NCI-H345 (cell line): ENCODE results near the gene KRT84.
A peak's percentile ranks its signal among the peaks of the same experiment; 100 is the strongest.
"Not testable (repeated sequence)": the region's sequence is repeated elsewhere in the genome, so short reads cannot be mapped to it uniquely, and the experiment has no call there.

Experiments
- DNase-seq: peaks from one replicate; lab custom pipeline; 2025; lab: John Stamatoyannopoulos, UW

Gene KRT84

DNA sequence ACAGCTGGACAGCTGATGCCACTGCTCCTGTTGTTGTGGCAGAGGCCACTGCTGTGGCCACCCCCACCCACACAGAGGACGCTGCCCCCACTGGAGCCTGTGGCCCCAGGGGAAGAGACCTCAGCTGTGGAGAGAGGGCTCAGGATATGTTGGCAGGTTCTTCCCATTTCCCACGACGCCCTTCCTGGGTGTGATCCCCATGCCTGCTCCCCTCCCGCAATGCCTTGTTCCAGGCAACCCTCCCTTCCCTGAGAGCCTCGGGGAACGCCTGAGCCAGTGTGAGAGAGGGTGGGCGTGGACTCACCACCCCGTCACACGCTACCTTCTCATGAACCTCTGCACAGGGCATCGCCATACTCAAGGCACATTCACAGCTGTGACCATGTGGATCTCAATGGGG lies 26.4 kb upstream of the KRT84 start:
- no peak for DNase-seq

DNA sequence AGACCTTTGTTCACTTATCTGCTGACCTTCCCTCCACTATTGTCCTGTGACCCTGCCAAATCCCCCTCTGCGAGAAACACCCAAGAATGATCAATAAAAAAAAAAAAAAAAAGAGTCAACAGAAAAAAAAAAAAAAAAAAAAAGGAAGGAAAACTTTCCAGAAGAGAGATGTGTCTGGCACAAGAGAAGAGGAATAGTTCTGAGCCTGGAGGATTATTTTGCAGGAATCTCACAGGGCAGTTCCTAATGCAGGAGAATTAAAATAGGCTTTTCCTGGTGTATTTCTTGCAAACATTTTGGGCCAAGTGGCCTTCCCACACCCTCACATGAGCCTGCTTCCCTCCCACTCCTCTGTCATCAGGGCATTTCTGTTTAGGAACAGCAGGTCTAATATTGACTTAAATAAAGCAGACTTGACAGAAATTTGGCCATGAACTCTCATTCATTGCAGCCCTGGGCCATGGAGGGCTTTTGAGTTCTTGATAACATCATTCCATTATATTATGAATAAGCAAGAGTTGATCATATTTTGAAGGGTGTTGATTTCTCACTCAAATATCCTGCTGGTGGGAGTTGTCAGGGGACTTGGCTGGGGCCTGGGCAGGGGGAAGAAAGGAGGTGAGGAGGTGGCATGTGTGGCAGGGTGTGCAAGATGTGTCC lies 25.3 kb upstream of the KRT84 start:
- not testable (repeated sequence) for DNase-seq

DNA sequence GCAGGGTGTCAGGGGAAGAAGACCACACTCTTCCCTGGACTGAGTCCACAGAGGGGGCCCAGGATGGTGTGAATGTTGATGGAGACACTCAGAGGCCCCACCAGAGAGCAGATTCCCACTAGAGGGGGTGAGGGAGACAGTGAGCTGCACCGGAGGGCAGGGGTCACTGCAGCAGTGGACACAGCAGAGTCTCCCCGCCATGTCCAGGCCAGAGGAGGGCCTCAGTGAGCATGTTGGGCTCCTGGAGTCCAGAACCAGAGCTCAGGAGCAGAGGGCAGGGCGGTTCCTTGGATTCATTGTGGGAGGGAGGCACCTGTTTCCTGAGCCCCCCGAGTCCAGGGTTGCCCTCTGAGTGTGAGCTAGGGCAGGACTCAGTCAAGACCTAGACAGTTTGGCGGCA lies 22.5 kb upstream of the KRT84 start:
- no peak for DNase-seq

DNA sequence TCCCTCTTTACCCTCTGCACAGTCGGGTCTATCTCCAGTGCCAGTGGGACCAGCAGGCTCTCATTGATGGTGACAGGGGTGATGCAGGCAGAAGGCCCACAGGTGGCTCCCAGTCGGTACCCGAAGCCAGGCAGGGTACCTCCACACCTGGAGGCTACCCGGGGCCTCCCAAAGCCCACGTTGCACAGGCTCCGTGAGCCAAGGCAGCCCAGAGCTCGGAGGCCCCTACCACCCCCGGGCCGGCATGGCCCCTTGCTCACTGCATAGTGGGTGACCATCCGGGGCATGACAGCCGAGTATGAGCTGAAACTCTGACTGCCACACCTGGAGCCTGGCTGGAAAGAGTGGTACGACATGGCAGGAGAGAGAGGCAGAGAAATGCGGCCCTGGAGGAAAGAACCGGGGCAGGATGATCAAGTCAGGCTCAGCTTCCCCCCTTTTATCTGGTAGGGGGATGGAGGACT lies 20.5 kb upstream of the KRT84 start, which contains the start of gene KRT82:
Gene KRT82, minus strand, starts transcription at position 414 of the 464 bp plus-strand sequence. Its CDS starts 58 bp downstream, at position 356.
- DNase-seq: no peak

DNA sequence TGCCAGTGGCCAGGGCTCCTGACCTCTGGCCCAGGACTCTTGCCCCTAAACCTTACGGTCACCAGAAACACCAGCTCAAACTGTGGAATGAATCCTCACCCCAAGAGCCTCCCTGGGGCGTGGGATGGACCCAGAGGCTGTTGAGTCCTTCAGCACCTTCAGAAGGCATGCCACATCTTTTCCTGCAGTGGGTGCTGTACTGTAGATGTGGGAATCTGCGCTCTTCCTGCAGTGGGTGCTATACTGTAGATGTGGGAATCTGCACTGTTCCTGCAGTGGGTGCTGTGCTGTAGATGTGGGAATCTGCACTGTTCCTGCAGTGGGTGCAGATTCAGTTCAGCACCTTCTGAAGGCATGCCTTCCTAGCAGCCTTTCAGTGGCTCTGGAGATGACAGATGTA lies 19.5 kb upstream of the KRT84 start:
- DNase-seq: no peak

DNA sequence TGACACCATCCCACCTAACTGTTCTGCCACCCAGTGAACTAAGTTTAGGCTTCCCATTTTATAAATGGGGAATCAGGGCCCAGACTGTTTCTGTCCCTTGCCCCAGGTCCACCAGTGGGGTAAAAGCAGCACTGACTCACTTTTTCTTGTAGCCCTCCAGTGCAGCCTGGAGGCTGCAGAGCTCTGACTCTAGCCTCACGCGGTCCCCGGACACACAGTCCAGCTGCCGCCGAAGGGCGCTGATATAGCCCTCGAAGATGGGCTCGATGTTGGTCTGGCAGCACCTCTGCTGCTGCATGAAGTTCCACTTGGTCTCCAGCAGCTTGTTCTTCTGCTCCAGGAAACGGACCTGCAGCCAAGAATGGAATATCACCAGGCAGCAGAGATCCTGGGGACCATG lies 18.1 kb upstream of the KRT84 start:
- DNase-seq: no peak

DNA sequence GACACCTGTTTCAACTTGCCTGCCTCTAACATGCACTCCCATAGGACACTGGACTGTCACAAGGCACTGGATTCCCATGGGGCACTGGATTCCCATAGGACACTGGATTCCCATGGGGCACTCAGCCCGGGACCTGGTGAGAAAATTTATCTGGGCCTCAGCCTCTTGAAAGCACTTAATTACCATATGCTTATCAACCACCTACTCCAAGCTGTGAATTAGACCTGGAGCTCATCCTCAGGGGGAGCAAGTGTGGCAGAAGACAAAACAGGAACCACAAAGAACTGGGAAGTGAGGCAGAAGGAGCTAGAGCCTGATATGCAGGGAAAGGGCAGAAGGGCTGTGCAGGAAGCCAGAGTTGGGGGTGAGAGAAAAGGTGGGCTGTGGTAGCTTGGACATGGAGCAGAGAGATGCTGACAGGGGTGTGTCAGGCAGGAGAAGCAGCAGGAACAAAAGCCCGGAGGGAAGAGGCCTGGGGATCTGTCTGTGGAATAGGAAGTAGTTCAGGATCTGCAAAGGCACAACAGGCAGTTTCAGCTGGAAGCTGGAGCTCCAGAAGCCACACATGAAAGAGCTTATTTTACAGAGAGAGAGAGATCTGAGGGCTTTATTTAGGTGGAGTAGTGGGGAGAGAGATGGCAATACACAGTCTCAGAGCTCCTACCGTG lies 17.6 kb upstream of the KRT84 start:
- DNase-seq: no peak

DNA sequence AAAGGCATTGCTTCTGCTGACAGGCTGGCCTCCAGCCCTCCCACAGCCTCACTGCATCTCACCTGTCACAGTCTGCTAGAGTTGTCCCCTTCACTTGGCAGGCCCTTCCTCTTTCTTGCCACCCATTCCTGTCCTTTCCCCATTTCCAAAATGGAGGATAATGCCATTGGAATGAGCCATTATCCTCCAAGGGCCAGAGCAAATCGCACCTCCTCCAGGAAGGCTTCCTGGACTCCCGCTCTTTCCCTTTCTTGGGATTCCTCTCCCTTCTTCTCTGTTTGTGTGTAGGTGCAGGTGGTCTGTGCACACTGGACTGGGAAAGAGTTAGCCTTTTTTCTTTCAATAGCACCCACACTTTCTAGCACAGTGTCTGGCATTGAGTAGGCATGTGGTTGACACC lies 16.9 kb upstream of the KRT84 start:
- no peak for DNase-seq

DNA sequence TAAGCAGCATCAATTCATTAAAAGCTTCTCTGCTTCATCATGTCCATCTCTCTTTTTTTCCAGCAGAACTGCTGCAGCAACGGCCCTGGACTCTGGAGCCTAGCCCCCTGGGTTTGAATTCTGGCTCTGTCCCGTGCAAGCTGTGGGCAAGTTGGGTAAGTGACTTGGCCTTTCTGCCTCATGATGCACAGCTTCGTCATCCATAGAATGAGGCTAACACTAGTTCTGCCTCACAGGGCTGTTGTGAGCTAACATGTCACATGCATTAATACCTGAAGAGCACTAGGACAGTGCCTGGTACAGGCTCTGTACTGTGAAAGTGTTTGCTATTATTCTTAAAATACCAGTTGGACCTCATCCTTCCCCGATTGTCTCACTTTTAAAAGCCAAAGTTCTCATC lies 16.5 kb upstream of the KRT84 start:
- no peak for DNase-seq

DNA sequence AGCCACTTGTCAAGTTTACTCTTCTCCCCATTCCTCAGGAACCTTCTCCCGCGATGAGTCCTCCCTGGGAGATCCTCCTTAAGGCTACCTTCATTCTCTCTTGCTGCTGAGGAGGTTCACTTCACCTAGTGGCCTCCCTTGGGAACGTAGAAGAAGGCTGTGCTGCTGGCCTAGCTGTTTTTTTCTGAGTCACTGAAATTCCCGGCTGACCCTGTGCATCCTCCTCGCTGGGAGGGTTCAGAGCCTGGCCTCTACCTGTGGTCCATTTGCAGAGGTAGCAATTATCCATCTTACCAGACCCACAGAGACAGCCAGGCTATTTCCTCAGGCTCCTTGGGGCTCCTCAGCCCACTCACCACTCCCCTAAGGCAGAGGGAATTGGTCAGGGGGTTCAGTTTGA lies 16.1 kb upstream of the KRT84 start:
- no peak for DNase-seq

DNA sequence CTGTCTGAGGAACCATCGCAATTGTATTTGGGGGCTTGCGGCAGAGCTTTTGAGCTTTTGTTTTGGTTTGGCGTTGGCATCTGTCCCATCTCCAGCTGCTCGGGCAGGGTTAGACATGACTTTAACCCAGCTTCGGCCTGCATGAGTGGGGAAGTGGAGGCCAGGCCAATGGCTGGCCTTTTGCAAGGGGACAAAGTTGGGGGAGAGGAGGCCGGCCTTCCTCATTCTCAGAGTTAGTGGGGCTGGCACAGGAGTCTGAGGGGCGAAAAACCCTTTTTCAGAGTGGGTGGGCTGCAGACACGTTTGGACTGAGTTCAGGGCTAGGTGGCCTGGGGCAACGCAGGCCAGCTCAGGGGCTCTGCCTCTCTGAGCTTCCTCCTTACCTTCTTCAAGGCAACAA lies 15.5 kb upstream of the KRT84 start:
- DNase-seq: no peak

DNA sequence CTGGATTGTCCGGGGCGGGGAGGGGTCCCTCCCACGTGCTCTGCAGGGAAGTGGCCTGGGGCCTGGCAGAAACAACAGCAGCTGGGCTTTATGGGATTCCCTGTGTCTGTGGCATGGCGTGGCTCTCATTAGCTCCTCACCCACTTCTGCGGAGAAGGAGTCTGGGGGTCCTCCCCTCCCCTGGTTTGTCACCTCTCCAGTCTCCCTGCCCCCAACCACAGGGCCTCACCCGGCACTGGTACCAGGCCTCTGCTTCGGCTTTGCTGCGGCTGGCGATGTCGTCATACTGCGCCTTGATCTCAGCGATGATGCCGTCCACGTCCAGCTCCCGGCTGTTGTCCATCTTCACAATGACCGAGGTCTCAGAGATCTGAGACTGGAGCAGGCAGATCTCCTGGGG lies 14.3 kb upstream of the KRT84 start:
- DNase-seq: no peak

DNA sequence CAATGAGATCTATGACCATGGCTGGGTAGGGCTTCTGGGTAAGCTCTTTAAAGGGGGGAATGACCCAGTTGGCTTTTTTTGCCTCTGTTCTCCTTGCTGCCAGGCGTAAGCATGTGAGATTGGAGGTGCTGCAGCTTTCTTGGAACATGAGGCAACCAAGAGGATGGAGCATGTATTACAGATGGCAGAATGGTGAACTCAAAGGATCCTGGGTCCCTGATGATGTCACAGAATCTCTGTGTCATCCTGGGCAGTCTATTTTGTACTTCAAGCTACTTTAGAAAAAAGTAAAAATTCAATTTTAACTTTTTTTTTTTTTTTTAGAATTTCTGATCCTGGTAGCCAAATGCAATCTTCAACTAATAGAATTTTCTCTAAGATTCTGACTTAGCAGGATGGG lies 12.7 kb upstream of the KRT84 start:
- no peak for DNase-seq

DNA sequence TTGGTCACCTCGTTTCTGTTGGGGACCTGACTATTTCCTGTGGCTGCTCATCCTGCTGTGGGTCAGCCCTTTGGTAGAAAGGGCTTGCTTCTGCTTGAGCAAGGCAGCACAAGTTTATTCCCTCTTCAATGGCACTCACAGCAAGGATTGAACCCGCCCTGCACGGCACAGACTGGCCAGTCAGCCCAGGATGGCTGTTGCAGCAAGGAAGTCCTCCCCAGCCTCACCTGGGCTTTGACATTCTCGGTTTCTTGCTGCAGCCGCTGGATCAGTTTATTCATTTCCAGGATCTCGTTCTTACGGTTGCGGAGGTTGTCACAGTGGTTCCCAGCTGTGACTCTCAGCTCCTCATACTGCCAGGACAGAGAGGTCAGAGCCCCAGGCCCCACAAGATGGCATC lies 11.2 kb upstream of the KRT84 start:
- no peak for DNase-seq

DNA sequence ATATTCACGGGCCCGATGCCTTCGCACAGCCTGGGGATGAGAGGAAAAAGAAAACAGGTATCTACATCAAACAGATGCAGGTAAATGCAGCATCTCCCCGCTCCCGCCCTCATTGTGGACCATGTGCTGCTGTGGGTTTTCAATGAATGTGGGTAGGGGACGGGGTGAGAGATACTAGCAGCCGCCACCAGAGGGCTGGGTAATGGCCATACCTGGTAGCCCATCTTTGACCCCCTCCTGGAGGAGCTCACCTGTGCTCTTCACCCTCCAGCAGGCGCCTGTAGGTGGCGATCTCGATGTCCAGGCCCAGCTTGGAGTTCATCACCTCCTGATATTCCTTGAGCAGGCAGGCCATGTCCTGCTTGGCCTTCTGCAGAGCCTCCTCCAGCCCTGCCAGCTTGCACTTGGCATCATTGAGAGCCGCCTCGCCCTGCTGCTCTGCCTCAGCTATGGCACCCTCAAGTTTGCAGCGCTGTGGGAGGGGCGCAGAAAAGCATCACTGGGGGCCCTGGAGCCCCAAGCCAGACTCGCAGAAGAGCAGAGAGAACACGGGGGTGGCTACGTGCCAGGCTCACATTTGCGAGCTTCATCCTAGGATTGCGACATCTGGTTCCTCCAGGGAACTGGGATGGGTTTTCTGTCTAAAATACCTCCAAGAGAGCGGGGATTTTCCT lies 10.4 kb upstream of the KRT84 start:
- peak; percentile 16 for DNase-seq

DNA sequence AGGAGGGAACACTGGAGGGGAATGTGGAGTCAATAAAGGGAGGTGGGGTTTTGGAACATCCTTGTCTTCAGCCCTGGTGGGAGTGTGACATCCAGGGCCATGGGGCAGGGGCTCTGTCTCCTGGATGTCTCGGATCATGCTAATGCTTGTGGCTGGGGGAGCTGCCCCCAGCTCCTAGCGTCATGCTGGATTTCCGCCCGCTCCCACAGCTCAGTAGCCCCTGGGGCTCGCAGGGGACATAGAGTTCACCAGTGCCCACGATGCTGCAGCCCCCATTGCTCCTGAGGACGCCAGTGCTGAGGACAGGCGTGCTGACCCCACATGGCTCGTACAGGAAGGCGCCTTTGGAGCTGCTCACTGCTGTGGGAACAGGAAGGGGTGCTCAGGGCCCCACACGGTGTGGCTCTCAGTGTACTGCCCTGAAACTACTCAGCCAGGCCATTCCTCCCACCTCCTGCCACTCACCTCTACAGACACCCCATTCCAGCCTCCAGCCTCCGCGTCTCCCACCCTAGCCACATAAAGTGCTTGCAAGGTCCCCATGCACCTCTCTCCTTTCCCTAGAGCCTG lies 9.5 kb upstream of the KRT84 start:
- no peak for DNase-seq

DNA sequence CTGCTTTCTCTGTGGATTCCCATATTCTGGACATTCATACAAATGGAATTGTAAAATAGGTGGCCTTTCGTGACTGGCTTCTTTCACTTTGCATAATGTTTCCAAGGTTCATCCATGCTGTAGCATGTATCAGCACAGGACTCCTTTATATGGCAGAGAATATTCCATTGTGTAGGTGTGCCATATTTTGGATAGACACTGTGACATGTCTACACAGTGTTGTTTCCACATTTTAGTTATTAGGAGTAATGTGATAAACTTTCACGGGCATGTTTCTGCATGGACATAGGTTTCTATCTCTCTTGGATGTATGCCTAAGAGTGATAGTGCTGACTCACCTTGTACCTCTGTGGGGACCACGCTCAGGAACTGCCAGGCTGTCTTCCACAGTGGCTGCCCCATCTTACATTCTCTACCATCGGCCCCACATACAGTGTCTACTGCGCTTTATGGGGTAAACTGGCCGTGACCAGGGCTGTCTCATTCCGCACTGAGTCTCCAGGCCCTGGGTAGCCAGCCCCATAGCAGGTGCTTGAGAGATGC lies 7.1 kb upstream of the KRT84 start:
- no peak for DNase-seq

DNA sequence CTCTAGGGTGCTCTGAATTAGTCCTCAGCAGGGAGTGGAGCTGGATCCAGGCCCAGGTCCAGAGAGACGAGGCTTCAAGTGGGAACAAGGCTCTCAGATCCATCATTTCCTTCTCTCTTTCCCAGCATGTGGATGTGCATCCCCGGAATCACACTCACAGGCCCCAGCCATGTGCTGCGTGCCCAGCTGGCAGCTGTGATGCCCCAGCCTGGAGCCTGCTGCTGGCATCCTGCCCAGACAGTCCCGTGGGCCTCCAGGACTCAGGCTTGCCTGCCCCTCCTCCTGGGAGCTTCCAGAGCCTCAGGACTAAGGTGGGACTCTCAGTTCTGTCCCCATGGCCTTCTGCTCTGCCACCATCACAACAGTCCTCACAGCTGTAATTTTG lies 6.2 kb upstream of the KRT84 start:
- peak; percentile 95 for DNase-seq

DNA sequence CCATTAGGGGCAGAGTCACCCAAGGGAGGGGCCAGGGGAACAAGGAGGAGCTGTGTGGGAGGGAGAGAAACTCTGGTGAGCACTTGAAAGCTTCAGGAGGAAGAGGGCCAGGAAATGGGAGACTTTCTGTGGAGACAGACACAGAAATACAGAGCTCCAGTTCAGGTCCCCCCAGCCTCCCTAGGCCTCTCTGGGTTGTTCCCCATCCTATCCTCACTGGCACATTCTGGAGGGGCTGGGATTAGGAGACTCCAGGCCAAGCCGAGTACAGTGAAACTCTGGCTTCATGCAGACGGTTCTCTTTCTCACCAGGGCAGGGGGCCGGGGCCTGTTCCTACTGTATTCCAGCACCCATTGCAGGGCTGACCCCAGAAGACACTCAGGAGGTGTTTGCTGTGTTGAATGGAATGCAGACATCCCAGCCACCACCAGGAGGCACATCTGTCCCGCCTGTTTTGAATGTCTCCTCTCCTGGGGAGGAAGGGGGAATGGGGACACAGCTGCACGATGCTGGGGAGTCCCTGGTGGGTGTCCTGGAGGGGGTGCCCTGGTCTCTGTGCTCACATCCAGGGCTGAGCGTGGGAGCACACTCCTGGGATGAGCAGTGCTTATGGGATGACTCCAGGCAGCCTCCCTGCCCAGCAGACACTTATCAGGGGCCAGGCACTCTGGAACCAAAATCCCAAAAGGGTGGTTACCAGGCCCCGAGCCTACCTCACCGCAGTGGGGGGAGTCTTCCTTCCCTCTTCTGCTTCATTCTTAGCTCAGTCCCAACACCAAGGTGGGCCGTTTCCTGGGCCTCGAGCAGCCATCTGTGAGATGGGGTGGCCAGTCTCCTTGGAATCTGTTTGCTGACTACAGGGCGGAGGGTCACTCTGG lies 5.5 kb upstream of the KRT84 start:
- DNase-seq: peak; percentile 12

DNA sequence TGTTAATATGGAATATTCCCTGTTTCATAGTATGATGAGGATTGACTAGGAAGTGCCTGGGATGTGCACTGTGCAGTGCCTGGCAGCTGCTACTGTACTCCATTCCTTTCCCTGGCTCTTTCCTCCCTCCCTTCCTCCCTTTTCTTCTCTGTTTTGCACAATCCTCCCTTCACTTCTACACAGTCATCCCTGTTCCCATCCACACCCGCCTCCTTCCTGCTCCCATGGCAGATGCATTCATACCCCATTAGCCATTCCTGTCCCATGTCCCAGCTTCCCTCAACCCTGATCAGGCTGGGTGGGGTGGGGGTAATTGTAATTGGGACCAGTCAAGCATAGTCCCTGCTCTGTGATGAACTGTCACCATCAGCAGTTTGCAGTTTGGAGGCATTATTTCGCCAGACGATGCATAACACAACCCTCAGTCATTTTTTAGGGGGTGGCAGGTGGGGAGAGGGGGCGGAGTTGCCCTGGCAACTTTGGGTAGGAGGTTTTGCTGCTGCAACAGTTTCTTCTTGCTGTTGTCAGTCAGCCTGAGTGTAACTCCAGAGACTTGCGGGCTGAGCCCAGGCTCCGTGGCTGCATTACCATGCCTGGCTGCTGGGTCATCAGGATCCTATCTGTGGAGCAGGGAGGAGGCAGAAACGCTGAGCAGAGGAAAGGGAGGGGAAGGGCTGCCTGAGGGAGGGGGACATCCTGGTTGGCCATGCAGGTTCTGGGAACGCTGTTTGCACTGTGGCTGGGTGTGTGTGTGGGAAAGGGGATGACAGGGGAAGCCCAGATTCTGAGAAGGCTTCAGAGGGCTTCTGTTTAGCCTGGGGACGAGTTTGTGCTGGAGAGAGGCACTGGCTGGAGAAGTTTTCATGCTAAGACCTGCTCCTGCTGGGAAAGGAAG lies 4.1 kb upstream of the KRT84 start:
- no peak for DNase-seq

DNA sequence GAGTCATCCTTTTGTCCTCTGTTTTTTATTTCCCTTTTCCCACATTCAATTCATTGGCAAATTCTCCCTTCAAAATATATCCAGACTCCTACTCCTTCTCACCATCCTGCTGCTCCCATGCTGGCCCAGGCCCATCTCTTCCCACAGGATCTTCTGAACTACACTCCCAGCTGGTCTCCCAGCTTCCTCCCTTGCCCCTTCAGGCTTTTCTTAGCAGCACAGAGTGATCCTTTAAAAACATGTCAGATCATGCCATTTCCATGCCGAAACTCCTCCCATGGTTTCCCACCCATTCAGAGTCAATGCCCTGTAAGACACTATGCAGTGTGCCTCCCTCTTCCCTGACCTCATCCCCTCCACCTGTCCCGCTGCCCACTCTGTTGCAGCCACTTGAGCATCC lies 2.4 kb upstream of the KRT84 start:
- no peak for DNase-seq
